Islet precursor cell (in vitro differentiated cells): ENCODE results near the gene NPAS2.
A peak's percentile ranks its signal among the peaks of the same experiment; 100 is the strongest.

Source experiments
- DNase-seq: peaks from one replicate; pipeline ENCODE4 v3.0.0-alpha.2; 2018

The NPAS2 gene

GRCh38 chr2:101026923-101027469 lies 207.1 kb downstream of the NPAS2 start:
- DNase-seq, result no peak

- DNase-seq, result no peak
Measured at GRCh38 chr2:101027852-101028251, 207.9 kb downstream of the NPAS2 start.

- no peak for DNase-seq
Measured at GRCh38 chr2:101030866-101031554, 211.1 kb downstream of the NPAS2 start.

GRCh38 chr2:101032084-101032776 lies 212.3 kb downstream of the NPAS2 start:
- DNase-seq, result no peak

- DNase-seq, result no peak
Measured at GRCh38 chr2:101036562-101036961, 216.6 kb downstream of the NPAS2 start.

GRCh38 chr2:101037161-101037755 lies 217.3 kb downstream of the NPAS2 start:
- no peak for DNase-seq

GRCh38 chr2:101038455-101039255 lies 218.7 kb downstream of the NPAS2 start:
- peak; percentile 67 for DNase-seq

GRCh38 chr2:101040072-101040471 lies 220.1 kb downstream of the NPAS2 start:
- DNase-seq, result no peak

GRCh38 chr2:101040761-101041160 lies 220.8 kb downstream of the NPAS2 start:
- no peak for DNase-seq

GRCh38 chr2:101041413-101041812 lies 221.5 kb downstream of the NPAS2 start:
- DNase-seq, result no peak

- no peak for DNase-seq
Measured at GRCh38 chr2:101045330-101045729, 225.4 kb downstream of the NPAS2 start.
